Measurements from ENCODE around the gene KLHL17.
A peak's percentile ranks its signal among the peaks of the same experiment; 100 is the strongest.

Gene KLHL17

DNA sequence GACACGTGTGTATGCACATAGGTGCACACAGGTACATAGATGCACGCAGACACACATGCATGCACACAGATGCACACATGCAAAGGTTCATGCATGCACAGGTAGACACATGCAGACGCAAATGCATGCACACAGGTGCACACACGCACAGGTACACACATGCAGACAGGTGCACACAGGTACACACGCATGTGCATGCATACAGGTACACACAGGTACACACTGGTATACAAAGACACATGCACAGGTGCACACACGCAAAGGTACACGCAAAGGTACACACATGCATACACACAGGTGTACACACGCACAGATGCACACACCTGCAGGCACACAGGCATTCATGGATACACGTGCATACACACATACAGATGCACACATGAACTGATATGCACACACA, 10.1 kb upstream of the KLHL17 start:
- Histone ChIP-seq H3K4me2 (no peak overlapping the region), H2AFZ (ENCODE audit: low read depth) (no peak overlapping the region), H4K20me1 (ENCODE audit: insufficient read depth) (no peaks in the 10 kb centered on the region; the same call in 1 of the 2 replicates), H3K9ac (no peak overlapping the region), H3K27me3 (ENCODE audit: insufficient read depth, low read depth) (no peaks in the 10 kb centered on the region), H3K36me3 (ENCODE audit: insufficient read depth) (peaks cover 9% of the 10 kb centered on the region; the same call in 1 of the 2 replicates), H3K4me1 (ENCODE audit: low read depth, poor library complexity, severe bottlenecking) (peaks cover 30% of the 10 kb centered on the region), H3K27ac (no peak overlapping the region), H3K79me2 (ENCODE audit: insufficient read depth, low read depth) (no peaks in the 10 kb centered on the region), H3K4me3 (IDR thresholded peaks at IDR 0.05; ENCODE audit: insufficient read depth, low read depth, low read length) (no peak overlapping the region)
- TF ChIP-seq, protein P1, sequence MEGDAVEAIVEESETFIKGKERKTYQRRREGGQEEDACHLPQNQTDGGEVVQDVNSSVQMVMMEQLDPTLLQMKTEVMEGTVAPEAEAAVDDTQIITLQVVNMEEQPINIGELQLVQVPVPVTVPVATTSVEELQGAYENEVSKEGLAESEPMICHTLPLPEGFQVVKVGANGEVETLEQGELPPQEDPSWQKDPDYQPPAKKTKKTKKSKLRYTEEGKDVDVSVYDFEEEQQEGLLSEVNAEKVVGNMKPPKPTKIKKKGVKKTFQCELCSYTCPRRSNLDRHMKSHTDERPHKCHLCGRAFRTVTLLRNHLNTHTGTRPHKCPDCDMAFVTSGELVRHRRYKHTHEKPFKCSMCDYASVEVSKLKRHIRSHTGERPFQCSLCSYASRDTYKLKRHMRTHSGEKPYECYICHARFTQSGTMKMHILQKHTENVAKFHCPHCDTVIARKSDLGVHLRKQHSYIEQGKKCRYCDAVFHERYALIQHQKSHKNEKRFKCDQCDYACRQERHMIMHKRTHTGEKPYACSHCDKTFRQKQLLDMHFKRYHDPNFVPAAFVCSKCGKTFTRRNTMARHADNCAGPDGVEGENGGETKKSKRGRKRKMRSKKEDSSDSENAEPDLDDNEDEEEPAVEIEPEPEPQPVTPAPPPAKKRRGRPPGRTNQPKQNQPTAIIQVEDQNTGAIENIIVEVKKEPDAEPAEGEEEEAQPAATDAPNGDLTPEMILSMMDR (conservative IDR thresholded peaks at IDR 0.05; ENCODE audit: low read depth, low read length) = no peak

DNA sequence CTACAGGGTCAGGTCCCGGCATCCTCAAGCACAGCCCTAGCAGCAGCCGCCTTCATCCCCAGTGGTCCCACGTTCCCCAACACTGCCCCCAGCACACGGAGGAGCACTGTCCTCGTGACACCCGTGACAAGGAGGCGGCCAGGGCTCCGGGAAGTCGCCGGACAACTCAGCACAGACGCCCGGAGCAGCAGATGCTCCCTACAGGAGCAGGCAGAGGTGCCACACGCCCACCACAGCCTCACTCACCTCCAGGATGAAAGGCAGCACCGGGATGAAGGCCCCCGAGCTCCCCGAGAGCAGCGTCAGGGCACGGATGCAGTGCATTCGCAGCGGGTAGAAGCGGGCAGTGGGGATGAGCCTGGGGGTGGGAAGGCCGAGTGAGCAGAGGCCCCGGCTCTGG, 9.5 kb upstream of the KLHL17 start:
- Histone ChIP-seq H3K27me3 (ENCODE audit: insufficient read depth, low read depth) (no peaks in the 10 kb centered on the region), H3K79me2 (ENCODE audit: insufficient read depth, low read depth) (no peaks in the 10 kb centered on the region), H2AFZ (ENCODE audit: low read depth) (no peak overlapping the region), H3K9ac (no peak overlapping the region), H3K4me3 (IDR thresholded peaks at IDR 0.05; ENCODE audit: insufficient read depth, low read depth, low read length) (no peak overlapping the region), H3K4me1 (ENCODE audit: low read depth, poor library complexity, severe bottlenecking) (peaks cover 24% of the 10 kb centered on the region), H4K20me1 (ENCODE audit: insufficient read depth) (no peaks in the 10 kb centered on the region), H3K27ac (no peak overlapping the region), H3K36me3 (ENCODE audit: insufficient read depth) (peaks cover 10% of the 10 kb centered on the region; the same call in 1 of the 2 replicates), H3K4me2 (no peak overlapping the region)
- TF ChIP-seq, protein P1 (conservative IDR thresholded peaks at IDR 0.05; ENCODE audit: low read depth, low read length) = no peak

DNA sequence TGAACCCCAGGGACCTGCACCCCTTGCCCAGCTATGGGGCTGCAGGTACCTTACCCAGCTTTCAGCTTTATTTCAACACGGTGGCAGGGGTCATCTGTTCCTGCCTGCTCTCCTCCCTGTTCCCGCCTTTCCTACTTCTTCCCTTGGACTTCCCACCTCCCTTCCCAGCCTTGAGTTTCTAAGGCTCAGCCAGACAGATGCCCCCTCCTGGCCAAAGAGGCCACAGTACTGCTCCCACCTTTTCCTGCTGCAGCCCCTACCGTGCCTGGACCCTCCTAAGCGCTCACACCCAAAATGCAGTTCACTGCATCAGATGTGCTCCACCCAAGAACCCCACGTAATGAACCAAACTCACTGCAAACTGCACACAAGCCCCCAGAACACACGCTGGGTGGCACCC, 9.0 kb upstream of the KLHL17 start:
- Histone ChIP-seq H3K79me2 (ENCODE audit: insufficient read depth, low read depth) (no peaks in the 10 kb centered on the region), H3K36me3 (ENCODE audit: insufficient read depth) (peaks cover 10% of the 10 kb centered on the region; the same call in 1 of the 2 replicates), H4K20me1 (ENCODE audit: insufficient read depth) (no peaks in the 10 kb centered on the region)

DNA sequence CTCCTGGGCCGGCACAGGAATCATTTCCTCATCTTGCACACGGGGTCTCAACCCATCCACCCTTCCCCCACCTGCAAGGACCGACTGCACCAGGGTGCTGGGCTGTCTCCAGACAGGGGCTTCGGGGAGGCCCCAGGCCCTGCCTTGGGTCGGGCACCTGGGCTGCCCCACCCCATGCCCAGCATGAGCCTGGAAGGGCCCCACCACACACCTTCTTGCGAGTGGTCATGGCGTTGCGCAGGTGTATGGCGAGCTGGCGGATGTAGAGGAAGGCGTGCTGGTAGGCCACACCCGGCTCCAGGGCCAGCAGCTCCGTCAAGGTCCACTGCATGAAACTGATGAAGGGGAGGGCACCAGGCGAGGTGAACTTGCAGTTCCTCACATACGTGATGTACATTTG, 8.2 kb upstream of the KLHL17 start:
- TF ChIP-seq, protein P1 (conservative IDR thresholded peaks at IDR 0.05; ENCODE audit: low read depth, low read length) = no peak
- no peak overlapping the region for H2AFZ ChIP-seq (ENCODE audit: low read depth)
- no peaks in the 10 kb centered on the region for H4K20me1 ChIP-seq (ENCODE audit: insufficient read depth)
- no peak overlapping the region for H3K4me3 ChIP-seq (IDR thresholded peaks at IDR 0.05; ENCODE audit: insufficient read depth, low read depth, low read length)
- no peaks in the 10 kb centered on the region for H3K27me3 ChIP-seq (ENCODE audit: insufficient read depth, low read depth)
- no peak overlapping the region for H3K4me2 ChIP-seq
- H3K4me1 ChIP-seq (ENCODE audit: low read depth, poor library complexity, severe bottlenecking) = peaks cover 11% of the 10 kb centered on the region
- no peak overlapping the region for H3K9ac ChIP-seq
- peaks cover 15% of the 10 kb centered on the region; the same call in 1 of the 2 replicates for H3K36me3 ChIP-seq (ENCODE audit: insufficient read depth)
- H3K79me2 ChIP-seq (ENCODE audit: insufficient read depth, low read depth) = peaks cover 5% of the 10 kb centered on the region; the same call in 1 of the 2 replicates
- no peak overlapping the region for H3K27ac ChIP-seq

More for the DNA sequence above, 9.0 kb upstream of the KLHL17 start:
- Histone ChIP-seq H3K4me1 (ENCODE audit: low read depth, poor library complexity, severe bottlenecking) (peaks cover 19% of the 10 kb centered on the region), H3K4me3 (IDR thresholded peaks at IDR 0.05; ENCODE audit: insufficient read depth, low read depth, low read length) (no peak overlapping the region), H3K9ac (no peak overlapping the region), H3K27ac (no peak overlapping the region), H3K4me2 (no peak overlapping the region), H3K27me3 (ENCODE audit: insufficient read depth, low read depth) (no peaks in the 10 kb centered on the region), H2AFZ (ENCODE audit: low read depth) (no peak overlapping the region)
- TF ChIP-seq, protein P1 (conservative IDR thresholded peaks at IDR 0.05; ENCODE audit: low read depth, low read length) = peak; percentile 57

Data from KMS-11 (cell line).